HG02678 (cell line): Measurements from ENCODE around the gene CLEC4C.

ENCODE experiments used
- ATAC-seq: cut with Tn5 transposase; IDR thresholded peaks from one replicate; pipeline ENCODE4 v1.9.1; 2021; ENCODE audit warnings: mild to moderate bottlenecking, moderate library complexity; ENCODE audit not compliant: unreplicated experiment

CLEC4C gene

DNA sequence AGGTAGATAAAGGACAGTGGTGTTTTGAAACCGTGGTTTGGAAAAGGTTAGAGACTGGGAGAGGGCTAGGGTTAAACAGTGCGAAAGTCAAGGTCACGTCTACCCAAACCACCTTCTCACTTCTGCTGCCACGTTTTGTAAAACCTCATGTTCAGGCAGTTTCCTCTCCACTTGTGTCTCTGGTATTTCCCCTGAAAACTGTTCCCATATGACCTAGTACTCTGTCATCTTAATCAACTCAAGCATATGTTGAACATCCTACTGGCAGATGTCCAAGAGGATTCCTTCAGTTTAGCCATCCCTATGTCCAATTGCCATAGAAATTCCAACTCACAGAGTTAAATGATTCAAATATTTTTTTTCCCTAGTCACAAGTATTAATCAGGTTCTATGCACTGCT, 17.4 kb downstream of the CLEC4C start:
- no peak for ATAC-seq

- no peak for ATAC-seq
Measured at GRCh38 chr12:7723926-7724325, 23.2 kb downstream of the CLEC4C start.

- no peak for ATAC-seq
Measured at GRCh38 chr12:7719946-7720730, 27.0 kb downstream of the CLEC4C start.

GRCh38 chr12:7716381-7716780, 30.8 kb downstream of the CLEC4C start:
- ATAC-seq, result no peak

GRCh38 chr12:7712841-7713442, 34.2 kb downstream of the CLEC4C start:
- ATAC-seq, result no peak

GRCh38 chr12:7711133-7711532, 36.0 kb downstream of the CLEC4C start, which contains the start of gene DPPA3:
DPPA3 (plus strand) TSS chr12:7711433; CDS start chr12:7711571, 138 bp downstream.
- ATAC-seq, result no peak

GRCh38 chr12:7709969-7710675, 37.1 kb downstream of the CLEC4C start:
- no peak for ATAC-seq

- ATAC-seq, result no peak
Measured at GRCh38 chr12:7705846-7706245, 41.3 kb downstream of the CLEC4C start.

DNA sequence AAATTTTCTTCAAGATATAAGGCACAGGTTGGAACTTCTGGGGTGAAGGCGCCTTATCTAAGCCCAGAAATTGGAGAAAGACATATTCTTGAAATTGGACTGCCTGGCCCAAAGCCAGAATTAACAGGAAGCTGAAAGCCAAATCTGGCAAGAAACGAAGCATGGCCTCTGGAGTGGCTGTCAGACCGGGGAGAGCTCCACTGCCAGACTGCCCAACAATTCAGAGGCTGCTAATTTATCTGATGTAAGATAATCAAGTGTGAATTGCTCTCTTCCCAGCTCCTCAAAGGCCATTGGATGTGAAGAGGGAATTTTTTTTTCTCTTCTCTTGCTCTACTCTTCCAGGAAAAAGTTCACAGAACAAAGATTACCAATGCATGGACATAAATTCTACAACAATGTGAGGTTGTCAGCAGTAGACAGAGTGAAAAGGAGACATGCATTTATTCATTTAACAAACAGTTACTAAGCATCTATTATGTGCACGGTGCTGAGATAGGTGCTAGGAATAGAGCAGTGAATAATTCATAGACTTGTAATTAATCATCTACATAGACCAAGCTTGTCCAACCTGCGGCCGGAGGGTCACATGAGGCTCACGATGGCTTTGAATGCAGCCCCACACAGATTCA, 51.5 kb downstream of the CLEC4C start, which contains the start of gene GDF3:
Gene GDF3, minus strand, starts transcription at position 210 of the 632 bp plus-strand sequence. Its CDS starts 47 bp downstream, at position 163.
- no peak for ATAC-seq

DNA sequence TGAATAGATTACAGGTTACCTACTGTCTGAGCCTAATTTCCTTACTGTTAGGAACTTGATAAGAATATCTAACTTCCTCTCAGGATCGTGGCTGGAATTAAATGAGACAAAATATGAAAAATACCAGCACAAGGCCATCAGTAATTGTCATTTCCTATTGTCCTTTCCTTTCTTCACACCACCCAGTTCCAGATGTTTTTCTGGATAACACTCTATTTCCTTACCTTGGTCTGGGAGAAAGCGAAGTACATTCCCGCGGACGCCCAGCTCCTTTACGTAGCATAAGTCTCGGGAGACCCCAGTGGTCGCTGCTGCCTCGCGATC, 52.0 kb downstream of the CLEC4C start:
- ATAC-seq, result no peak

DNA sequence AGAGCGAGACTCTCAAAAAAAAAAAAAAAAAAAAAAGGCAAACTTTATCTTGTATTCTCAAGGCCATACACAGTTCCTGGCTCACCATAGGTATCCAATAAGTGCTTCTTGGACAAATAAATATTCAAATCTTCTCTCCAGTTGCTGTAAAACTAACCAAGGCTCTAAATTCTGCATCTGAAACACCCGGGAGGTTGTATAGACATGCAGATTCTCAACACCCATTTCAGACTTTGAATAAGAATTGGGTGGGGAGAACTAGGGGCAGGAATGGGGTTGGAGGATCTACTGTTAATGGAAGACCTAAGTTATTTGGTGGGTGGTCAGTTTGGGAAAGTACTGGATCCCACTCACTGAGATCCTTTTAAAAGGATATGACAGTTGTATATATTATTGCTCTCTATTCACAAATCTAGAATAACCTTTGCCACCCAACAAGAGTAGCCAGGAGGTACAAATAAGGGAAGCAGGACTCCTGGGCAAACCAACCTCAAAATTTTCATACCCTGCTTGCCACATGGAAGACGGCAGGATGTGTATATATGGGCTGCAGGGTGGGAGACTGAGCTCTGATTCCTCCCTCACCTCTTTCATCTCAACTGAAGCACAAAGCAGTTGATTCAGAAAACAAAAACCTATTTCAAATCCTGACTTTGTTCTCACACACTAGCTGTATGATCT, 52.5 kb downstream of the CLEC4C start:
- ATAC-seq, result no peak

DNA sequence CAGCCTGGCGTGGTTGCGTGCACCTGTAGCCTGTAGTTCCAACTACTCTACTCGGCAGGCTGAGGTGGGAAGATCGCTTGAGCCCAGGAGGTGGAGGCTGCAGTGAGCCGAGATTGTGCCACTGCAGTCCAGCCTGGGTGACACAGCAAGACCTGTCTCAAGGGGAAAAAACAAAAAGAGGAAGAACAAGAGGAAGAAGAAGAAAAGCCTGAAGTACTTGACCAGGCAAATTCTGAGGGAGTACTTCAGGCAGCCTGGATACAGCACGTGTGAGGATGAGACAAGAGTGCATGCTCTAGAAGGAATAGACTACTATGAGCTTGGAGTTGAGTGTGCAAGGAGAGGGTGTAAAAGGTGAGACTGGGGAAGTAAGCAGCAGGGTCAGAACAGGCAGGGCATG, 53.4 kb downstream of the CLEC4C start:
- no peak for ATAC-seq

DNA sequence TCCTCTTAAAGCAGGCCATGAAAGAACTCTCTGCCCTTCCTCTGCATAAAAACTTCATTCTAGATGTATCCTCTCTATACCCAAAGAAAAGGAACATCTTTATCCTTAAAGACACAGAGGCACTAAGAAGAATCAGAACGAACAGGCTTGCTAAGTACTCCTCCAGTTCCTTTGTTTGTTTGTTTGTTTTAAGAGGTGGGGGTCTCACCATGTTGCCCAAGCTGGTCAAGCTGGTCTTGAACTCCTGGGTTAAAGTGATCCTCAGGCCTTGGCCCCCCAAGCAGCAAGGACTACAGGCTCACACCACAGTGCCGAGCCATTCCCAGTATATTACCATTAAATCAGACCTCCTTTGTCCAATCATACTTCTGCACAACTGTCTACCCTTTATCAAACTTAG, 65.6 kb downstream of the CLEC4C start:
- no peak for ATAC-seq
